NCI-H2227 treated with DMSO at 0.1 percent for 48 hours (cell line): ENCODE data around the gene MOV10L1.

Experiments used
- DNase-seq: peaks from one replicate; lab custom pipeline; 2025; lab: John Stamatoyannopoulos, UW

Gene MOV10L1

GRCh38 chr22:50089682-50090411 is at the start of gene MOV10L1:
Gene MOV10L1, plus strand, starts transcription at chr22:50090006. Its CDS starts 83 bp downstream, at chr22:50090089.
- no peak for DNase-seq

DNA sequence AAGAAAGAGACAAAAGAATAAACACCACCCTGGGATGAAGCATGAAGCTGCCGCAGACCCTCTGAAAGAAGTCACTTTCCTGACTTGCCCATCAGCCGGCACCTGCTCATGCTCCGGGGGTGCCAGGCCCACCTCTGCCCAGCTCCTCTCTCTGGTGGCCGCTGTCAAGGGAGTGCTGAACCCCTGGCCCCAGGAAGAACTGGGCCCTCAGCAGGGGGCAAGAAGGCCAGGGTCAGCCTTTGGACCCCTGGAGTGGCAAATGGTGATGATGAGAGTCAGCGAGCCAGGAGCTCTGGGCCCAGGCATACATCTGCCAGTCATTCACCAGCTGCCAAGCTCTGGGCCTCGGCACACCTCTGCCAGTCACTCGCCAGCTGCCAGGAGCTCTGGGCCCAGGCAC is 49.1 kb upstream of the MOV10L1 start:
- no peak for DNase-seq

- DNase-seq: no peak
Measured at GRCh38 chr22:50041361-50042065, 48.3 kb upstream of the MOV10L1 start.

GRCh38 chr22:50044485-50045118 is 45.2 kb upstream of the MOV10L1 start:
- DNase-seq: no peak

DNA sequence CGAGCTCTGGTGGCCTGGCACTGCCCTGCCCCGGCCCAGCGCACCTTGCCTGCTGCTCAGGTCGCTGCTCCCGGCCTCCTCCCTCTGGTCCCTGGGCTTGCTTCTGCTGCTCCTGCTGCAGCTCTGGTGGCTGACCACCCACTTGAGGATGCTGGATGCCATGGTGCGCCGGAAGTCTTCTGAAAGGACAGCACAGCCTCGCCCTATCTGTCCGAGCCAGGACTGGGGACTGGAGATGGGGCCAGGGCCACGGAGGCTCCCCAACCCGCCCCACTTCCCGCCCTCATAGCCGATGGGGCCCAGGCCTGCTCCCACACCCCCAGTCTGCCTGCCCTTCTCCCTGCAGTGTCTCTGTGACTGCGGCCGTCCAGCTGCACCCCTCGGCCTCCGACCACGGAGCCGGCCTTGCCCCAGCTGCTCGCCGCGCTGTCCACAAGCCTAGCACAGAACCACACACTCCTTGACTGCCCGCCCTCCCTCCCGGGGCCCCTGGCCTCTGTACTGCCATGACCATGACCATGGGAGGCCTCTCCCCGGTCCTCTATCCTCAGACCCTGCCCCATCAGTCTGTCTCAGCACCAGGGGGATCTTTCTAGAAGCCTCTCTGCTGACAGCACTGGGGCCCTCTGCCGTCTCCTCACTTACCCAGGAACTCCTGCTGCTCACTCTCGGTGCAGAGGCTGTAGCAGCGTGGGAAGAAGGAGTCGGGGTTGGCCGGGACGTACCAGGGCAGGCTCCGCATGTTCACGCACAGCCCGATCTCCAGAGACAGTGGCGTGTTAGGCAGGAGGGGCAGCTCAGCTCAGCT is 44.4 kb upstream of the MOV10L1 start:
- DNase-seq: no peak

- no peak for DNase-seq
Measured at GRCh38 chr22:50046019-50046415, 43.8 kb upstream of the MOV10L1 start.

- no peak for DNase-seq
Measured at GRCh38 chr22:50046481-50047245, 43.1 kb upstream of the MOV10L1 start.

DNA sequence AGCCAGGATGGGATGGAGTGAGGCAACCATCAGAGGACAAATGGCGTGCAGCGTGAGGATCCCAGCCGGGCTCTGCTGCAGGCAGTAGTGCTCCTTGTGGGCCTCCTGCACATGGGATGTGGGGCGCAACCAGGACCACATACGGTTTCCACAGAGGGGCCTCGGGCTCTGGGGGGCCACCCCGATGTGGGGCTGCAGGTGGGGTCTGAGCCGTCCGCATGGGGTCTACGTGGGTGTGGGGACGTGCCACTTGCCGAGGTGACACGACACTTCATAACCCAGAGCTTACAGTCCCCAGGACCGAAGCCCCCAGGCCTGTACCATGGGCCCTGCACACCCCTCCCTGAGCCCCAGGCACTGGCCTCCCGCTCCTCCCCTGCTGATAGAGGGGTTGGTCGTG is 42.5 kb upstream of the MOV10L1 start:
- no peak for DNase-seq

DNA sequence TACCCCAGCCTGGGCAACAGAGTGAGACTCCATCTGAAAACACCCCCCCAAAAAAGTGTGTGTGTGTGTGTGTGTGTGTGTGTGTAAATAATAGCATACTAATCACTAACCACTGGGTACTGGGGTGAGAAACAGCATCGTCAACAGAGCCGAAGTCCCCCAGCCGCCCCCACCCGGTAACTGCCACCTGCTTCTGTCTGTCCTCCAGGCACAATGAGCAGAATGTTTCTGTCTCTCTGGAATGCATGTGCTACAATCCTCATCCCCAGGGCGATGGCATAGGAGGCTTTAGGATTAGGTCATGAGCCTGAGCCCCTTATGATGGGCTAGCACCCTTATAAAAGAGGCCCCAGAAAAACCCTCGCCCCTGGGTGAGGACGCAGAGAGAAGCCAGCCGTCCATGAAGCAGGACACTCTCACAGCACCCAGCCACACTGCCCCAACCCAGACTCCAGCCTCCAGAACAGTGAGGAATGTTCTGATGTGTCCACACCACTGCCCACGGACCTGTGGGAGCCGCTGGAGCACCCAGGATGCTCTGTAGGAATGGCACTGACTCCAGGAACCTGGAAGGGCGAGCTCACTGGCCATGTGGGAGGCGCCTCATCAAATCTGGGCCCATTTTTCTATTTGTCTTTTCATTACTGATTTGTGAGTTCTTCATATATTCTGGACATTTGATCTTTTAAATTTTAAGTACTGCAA is 41.6 kb upstream of the MOV10L1 start:
- no peak for DNase-seq

DNA sequence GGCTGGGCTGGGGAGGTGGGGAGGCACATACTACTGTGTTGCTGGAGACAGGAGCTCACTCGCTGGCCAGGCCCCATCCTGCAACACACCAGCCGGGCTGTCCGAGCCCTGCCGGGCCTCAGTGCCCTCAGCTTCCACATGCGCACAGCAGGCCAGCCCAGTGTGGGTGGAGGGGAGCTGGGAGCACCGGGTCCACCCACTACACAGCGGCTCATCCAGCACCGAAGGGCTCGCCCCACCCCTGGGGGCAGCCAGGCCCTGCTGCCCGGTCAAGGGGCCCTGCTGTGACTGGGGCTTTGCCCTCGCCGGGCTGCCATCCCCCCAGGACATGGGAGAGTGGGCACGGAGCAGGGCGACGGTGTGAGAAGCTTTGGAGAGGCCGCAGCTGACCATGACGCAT is 41.0 kb upstream of the MOV10L1 start:
- DNase-seq: no peak

- no peak for DNase-seq
Measured at GRCh38 chr22:50049299-50050195, 40.3 kb upstream of the MOV10L1 start.

DNA sequence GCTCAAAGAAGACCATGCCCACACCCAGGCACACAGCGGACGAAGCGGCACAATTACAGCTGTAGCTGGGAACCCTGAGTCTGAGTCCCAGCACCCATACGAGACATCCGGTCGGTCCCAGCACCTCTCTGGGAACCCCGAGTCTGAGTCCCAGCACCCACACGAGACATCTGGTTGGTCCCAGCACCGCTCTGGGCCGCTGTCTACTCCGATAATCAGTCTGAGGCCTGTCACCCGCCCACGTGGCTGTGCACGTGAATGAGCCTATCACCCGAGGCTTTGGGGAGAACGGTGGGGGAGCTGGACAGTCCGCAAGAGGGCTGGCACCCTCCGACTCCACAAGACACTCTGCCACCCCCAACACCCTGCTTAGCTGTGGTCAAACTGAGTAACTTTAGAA is 37.9 kb upstream of the MOV10L1 start:
- DNase-seq: no peak

DNA sequence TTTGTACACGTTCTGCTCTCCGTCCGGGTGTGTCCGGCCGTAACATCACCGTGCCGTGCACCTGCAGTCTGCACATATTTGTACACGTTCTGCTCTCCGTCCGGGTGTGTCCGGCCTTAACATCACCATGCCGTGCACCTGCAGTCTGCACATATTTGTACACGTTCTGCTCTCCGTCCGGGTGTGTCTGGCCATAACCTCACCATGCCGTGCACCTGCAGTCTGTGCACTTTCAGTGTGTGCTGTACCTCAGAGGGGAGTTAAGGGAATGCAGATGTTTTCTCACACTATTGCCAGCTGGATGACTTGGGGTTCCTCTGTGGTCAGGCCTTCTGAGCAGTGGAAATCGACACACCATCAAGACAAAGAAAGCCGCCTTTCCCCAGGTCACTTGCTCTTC is 35.9 kb upstream of the MOV10L1 start:
- DNase-seq: no peak

DNA sequence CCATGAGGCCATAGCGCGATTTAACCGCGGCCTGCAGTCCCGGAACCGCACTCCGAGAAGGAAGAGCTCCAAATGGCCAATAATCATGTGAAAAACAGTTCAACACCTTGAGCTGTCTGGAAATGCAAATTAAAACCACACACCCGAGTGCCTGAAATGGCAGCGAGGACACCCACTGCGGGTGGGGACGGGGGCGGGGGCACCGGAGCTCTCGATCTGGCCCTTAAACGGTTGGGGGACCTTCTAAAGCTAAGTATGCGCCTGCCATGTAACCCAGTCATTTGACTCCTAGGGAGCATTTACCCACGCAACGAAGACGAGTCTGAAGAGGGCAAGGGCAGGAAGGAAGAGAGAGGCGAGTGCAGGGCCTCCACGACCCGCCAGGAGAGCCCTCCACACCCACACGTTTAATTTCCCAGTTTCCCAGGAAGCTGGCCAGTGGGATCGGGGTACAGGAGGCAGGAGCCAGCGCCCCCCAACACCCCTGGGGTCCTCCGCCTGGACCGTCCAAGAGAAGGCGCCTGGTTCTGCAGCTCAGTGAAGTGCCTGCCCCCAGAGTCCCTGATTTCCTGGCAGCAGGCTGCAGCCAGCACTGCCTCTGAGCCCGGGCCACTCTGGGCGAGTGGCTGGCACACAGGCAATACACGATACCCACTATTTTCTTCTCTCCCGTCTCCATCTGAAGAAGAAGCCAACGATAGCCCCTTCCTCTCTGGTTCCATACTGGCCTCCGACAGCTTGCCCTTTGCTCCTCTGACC is 33.4 kb upstream of the MOV10L1 start:
- DNase-seq: no peak

GRCh38 chr22:50057278-50058060 is 32.3 kb upstream of the MOV10L1 start:
- no peak for DNase-seq

DNA sequence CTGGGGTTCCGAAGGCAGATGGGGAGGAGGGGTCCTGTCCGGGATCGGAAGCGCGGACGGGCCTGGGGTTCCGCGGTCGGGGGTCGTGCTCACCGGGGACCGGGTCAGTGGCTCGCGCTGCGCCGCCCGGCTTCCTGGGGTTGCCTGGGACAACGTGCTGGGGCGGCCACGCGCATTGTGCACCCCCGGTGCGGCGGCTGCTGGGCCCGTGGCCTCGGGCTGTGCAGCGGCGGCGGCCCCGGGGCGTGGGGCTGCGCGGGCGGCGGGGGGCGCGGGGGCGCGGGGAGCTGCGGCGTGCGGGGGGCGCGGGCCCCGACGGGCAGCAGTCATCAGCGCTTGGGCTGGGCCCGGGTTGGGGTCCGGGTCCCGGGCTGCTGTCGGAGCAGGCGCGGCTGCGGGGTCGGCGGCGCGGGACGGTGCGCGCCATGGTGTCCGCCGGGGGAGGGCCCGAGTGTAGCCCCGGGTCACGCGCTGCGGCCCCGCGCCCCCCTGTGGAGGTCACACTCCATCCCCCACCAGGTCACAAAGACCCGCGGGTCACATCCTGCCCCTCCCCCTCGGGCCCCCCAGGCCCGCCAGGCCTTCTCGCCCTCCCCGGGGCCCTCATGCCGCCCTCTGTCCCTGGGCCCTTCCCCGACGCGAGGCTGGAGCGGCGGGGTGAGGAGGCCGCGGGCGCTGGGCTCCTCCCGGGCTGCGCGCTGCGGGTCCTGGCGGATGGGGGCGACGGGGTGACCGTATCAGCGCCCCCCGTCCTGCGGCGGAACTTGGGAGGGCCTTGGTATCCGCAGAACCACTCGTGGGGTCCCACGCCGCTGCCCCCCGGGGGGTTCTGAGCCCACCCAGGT is 31.5 kb upstream of the MOV10L1 start, which contains the start of gene TTLL8:
TTLL8 (minus strand) TSS at position 238 of the 845 bp plus-strand sequence.
- no peak for DNase-seq
